GM19240 (cell line): ENCODE measurements around the gene TSHZ1.
"Not testable (repeated sequence)": the region's sequence is repeated elsewhere in the genome, so short reads cannot be mapped to it uniquely, and the experiment has no call there.

Experiments
- DNase-seq: peaks from one replicate; pipeline ENCODE4 v3.0.0; 2011; ENCODE audit warnings: low spot score; ENCODE audit not compliant: insufficient read length

The TSHZ1 gene

GRCh38 chr18:75179819-75180600 is 30.6 kb upstream of the TSHZ1 start:
- no peak for DNase-seq

- no peak for DNase-seq
These were observed 27.1 kb upstream of the TSHZ1 start for GRCh38 chr18:75183524-75183923.

- no peak for DNase-seq
These were observed 26.6 kb upstream of the TSHZ1 start for GRCh38 chr18:75183973-75184493.

- no peak for DNase-seq
These were observed 25.1 kb upstream of the TSHZ1 start for GRCh38 chr18:75185460-75185859.

- DNase-seq: not testable (repeated sequence)
These were observed 22.9 kb upstream of the TSHZ1 start for GRCh38 chr18:75187702-75188101.

- DNase-seq: no peak
These were observed 20.9 kb upstream of the TSHZ1 start for GRCh38 chr18:75189696-75190095.

GRCh38 chr18:75192899-75193298 is 17.7 kb upstream of the TSHZ1 start:
- DNase-seq: no peak

GRCh38 chr18:75198036-75198435 is 12.6 kb upstream of the TSHZ1 start:
- DNase-seq: no peak

- no peak for DNase-seq
These were observed 11.3 kb upstream of the TSHZ1 start for GRCh38 chr18:75199327-75199726.

GRCh38 chr18:75200071-75200470 is 10.5 kb upstream of the TSHZ1 start:
- DNase-seq: no peak

GRCh38 chr18:75200605-75201280 is 9.9 kb upstream of the TSHZ1 start:
- no peak for DNase-seq

GRCh38 chr18:75201282-75202270 is 9.0 kb upstream of the TSHZ1 start:
- DNase-seq: no peak

- DNase-seq: no peak
These were observed 7.8 kb upstream of the TSHZ1 start for GRCh38 chr18:75202696-75203365.

- DNase-seq: no peak
These were observed 7.0 kb upstream of the TSHZ1 start for GRCh38 chr18:75203416-75204268.

- DNase-seq: no peak
These were observed 6.3 kb upstream of the TSHZ1 start for GRCh38 chr18:75204269-75204731.

GRCh38 chr18:75204732-75205513 is 5.7 kb upstream of the TSHZ1 start:
- no peak for DNase-seq

GRCh38 chr18:75205514-75206132 is 5.0 kb upstream of the TSHZ1 start:
- DNase-seq: no peak

GRCh38 chr18:75206452-75207309 is 3.9 kb upstream of the TSHZ1 start:
- no peak for DNase-seq
